Skeletal muscle cell (primary cell): ENCODE measurements around the gene CDC45.
"Not testable (repeated sequence)": the region's sequence is repeated elsewhere in the genome, so short reads cannot be mapped to it uniquely, and the experiment has no call there.

Source experiments
- DNase-seq: peaks from one replicate; pipeline ENCODE4 v3.0.0-alpha.2; 2010; ENCODE audit warnings: low read depth
- H3K4me3 ChIP-seq: 2 replicates; pipeline ENCODE4 v1.5.1; 2011; ENCODE audit warnings: low read depth, mild to moderate bottlenecking, control low read depth, low read length, moderate library complexity

Gene CDC45

DNA sequence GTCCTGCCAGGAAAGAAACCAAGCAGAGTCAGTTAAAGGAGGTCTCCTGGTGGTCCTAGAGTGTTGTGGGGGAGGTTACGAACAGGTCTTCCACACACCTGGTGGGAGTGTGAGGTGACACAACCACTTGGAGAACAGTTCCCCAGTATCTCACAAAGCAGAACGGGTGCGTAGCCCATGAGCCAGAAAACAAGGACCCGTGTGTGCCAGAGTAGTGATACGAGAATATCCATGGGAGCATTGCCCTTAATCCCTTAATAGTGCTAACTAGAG lies 66.2 kb downstream of the CDC45 start:
- DNase-seq = no peak
- no peak overlapping the region for H3K4me3 ChIP-seq

DNA sequence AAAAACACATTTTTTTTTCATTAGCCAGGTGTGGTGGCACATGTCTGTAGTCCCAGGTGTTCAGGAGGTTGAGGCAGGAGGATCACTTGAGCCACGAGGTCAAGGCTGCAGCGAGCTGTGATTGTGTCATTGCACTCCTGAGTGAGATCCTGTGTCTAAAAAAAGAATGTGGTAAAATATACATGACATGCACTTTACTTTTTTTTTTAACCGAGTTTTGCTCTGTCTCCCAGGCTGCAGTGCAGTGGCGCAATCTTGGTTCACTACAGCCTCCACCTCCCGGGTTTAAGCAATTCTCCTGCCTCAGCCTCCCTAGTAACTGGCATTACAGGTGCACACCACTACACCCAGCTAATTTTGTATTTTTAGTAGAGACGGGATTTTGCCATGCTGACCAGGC lies 67.0 kb downstream of the CDC45 start:
- H3K4me3 ChIP-seq = no peak overlapping the region
- DNase-seq = no peak

DNA sequence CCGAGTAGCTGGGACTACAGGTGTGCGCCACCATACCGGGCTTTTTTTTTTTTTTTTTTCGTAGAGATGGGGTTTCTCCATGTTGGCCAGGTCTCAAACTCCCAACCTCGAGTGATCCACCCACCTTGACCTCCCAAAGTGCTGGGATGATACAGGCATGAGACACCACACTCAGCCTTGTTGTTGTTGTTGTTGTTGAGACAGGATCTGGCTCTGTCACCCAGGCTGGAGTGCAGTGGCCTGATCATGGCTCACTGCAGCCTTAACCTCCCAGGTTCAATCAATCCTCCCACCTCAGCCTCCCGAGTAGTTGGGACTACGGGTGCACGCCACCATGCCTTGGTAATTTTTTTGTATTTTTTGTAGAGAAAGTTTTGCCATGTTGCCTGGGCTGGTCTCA lies 67.9 kb downstream of the CDC45 start:
- DNase-seq = no peak

DNA sequence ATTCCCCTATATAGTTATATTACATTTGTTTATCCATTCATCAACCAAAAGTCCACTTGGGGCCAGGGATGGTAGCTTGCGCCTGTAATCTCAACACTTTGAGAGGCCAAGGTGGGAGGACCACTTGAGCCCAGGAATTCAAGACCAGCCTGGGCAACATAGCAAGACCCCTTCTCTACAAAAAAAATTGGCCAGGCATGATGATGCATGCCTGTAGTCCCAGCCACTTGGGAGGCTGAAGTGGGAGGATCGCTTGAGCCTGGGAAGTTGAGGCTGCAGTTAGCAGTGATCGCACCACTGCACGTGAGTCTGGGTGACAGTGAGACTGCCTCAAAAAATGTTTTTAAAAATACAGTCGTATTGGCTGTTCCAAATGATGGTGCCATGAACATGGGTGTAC lies 68.7 kb downstream of the CDC45 start:
- not testable (repeated sequence) for H3K4me3 ChIP-seq, DNase-seq

More for the DNA sequence above, 67.9 kb downstream of the CDC45 start:
- H3K4me3 ChIP-seq = no peak overlapping the region

DNA sequence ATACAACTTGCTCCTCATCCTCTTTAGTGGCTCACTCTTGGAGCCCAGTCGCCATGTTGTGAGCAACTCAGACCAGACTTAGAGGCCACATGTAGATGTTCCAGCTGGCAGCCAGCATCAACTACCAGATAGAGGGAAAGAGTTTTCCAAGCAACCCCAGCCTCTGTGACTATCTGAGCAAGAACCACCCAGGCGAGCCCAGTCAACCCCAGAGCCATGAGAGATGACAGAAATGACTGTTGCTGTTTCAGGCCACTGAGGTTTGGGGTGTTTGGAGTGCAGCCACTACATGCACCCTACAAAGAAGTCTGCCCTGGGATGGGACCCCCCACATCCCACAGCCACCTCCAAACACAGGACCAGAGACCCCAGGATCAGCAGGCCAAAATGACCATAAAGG lies 69.2 kb downstream of the CDC45 start:
- no peak overlapping the region for H3K4me3 ChIP-seq
- DNase-seq = no peak

DNA sequence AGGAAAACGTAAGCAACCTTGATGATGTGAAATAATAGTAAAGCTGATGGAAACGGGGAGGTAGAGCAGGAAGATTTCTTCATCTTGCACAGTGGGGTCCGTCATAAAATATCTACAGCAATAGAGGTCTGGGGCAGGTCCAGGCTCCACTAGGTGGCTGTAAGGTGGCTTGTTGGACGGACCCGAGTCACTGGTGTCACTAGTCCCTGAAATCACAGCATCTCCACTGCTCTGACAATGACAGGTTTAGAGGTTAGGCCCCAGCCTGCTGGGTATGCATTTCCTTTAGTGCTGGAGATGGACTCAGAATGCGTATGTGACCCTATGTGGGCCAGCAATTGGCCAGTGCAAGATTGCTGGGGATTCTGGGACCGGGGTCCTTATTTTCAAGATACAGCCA lies 69.7 kb downstream of the CDC45 start:
- no peak for DNase-seq
- H3K4me3 ChIP-seq = no peak overlapping the region

DNA sequence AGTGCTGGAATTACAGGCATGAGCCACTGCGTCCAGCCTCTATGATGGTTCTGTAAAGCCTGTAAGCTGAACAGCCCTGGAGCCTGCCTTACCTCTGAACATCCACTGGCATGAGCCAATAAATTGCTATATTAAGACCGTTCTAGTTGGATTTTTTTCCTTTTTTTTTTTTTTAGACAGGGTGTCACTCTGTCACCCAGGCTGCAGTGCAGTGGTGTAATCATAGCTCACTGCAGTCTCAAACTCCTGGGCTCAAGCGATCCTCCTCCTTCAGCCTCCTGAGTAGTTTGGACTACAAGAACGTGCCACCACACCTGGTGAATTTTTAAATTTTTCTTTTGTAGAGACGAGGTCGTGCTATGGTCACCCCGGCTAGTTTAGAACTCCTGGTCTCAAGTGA lies 70.7 kb downstream of the CDC45 start:
- H3K4me3 ChIP-seq = no peak overlapping the region
- DNase-seq = no peak

DNA sequence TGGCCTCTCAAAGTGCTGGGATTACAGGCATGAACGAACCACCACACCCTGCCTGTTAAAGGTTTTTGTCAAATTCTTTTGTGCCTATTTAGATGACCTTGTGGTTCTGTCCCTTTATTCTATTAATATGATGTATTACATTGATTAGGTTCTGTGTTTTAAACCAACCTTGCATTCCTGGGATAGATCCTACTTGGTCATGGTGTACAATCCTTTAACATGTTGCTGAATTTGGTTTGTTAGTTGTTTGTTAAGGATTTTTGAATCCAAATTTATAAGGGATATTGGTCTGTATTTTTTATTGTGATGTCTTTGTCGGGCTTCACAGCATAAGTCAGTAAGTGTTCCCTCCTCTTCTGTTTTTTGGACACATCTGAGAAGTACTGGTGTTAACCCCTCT lies 73.5 kb downstream of the CDC45 start:
- no peak for DNase-seq
- H3K4me3 ChIP-seq = no peak overlapping the region

DNA sequence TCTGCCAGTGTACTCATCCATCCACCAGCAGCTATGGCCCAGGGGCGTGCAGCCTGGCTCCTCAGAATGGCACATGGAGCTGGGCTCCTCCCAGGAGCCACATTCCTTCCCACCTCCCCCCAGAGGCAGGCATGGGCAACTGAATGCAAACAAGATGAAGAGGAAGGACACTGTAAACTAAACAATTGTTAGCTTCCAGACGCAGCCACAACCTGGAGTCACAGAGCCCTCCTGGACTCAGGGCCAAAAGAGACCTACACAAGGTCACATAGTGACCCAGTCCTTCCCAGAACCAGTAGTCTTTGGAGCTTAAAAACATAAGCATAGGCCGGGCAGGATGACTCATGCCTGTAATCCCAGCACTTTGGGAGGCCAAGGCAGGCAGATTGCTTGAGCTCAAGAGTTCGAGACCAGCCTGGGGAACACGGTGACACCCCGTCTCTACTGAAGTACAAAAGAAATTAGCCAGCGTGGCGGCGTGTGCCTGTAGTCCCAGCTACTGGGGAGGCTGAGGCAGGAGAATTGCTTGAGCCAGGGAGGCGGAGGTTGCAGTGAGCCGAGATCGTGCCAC lies 75.2 kb downstream of the CDC45 start:
- DNase-seq = no peak
- no peak overlapping the region for H3K4me3 ChIP-seq

DNA sequence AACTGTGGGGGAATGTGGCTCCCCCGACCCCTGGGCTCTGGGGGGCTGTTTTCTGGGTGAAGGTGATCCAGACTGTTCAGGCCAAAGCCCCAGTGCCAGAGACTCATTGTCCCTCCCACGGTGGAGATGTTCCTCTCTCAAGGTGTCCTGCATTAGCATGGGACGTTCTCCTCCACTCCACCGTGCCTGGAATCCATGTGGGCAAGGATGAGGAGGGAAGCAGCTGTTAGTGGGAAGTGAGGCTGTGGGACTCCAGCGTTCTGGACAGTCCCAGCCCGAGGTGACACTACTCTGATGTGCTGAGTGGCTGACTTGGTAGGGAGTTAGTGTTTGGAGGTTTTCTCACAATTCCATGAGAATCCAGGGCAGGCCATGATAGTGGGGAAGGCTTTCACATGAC lies 75.9 kb downstream of the CDC45 start:
- no peak overlapping the region for H3K4me3 ChIP-seq

DNA sequence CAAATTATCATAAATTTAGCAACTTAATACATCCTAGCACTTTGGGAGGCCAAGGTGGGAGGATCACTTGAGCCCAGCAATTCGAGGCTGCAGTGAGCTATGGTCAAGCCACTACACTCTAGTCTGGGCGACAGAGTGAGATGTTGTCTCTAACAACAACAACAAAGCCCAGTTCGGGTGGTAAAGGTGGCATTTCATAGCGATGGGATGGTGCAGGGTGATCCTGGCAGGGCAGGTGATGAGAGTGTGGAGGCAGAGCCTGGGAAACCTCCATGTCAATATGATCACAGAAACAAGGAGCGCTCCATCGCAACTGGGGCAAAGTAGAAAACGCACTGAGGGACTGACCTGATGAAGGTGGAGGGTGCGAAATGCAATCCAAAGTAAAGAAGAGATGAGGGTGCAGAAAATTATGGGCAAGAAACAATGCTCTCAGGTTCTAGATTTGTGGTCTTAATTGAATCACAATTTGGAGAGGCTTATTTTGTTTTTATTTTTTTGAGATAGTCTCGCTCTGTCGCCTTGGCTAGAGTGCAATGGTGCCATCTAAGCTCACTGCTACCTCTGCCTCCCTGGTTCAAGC lies 77.3 kb downstream of the CDC45 start:
- no peak for DNase-seq
- H3K4me3 ChIP-seq = no peak overlapping the region

More for the DNA sequence above, 75.9 kb downstream of the CDC45 start:
- DNase-seq = no peak

DNA sequence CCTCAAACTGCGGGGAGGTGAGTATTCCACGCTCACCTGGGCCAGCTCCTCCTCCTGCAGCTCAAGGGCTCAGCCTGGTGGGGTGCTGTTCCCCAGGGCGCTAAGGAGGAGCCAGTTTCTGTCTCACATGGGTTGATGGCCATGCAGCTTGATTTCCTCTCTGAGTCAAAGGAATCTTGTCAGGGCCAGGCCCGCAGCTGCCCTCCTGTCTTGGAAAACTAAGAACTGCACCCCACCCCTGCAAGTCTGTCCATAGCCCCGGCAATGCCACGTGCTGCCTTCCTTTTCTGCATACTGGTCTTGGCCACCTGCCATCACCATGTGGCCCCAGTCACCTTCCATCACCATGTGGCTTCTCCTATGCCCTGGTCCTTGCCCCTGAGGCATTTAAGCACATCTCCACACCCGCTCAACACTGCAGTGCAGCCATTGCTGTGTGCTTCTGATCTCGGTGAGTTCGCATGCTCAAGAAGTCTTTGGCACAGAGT lies 79.6 kb downstream of the CDC45 start:
- DNase-seq = no peak
- H3K4me3 ChIP-seq = no peak overlapping the region

DNA sequence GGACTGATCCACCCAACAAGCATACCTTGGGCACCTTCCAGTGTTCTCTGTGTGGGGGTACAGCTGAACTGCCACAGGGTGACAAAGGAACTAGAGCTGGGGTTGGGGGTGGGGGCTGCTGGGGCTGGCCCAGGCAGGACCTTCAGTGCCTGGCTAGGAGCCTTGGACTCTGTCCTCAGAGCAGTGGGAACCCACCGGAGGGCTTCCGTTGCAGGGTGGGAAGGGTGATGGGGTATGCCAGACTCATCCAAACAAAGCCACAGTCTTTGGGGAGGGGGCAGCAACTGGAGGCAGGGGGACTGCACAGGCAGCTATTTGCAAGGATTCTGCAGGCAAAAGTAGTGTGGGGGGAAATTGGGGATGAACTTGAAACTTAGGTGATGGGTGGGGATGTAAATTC lies 80.2 kb downstream of the CDC45 start:
- no peak for DNase-seq
- H3K4me3 ChIP-seq = no peak overlapping the region

DNA sequence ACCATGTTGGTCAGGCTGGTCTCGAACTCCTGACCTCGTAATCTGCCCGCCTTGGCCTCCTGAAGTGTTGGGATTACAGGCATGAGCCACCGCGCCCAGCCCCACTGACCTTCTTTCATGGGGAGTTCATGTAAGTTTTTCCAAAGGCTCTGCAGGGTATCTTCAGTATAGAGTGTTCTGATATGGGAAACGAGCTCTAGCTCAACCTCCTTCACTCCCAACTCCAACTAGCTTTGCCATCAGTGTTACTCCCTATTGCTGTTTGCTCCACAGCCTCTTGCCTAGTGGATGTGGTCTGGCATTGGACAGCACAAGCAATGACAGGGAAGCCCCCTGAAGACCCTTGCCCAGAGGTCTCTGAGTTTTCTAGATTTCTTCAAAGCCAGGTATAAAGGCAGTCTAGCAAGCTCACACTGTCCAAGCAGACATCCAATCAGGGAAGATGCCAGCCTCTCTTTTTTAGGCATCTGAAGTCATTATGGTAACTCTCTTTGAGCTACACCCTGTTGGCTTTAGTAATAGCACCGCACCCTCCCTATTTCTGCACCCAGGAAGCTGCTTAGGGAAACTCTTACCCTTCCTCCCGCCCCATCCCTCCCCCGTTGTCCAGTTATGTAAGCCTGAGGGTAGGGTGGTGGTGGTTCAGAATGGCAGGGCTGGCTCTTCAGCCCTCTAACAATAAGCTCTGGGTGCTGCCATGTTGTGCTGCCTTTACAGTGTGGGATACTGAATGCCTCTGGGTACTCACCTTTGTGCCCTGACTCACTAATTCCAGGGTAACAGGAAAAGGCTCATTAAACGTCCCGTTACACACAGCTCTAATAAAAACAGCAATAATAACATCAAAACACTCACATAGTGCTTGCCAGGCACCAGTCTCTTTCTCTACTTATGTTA lies 85.9 kb downstream of the CDC45 start:
- no peak for DNase-seq
- no peak overlapping the region for H3K4me3 ChIP-seq

DNA sequence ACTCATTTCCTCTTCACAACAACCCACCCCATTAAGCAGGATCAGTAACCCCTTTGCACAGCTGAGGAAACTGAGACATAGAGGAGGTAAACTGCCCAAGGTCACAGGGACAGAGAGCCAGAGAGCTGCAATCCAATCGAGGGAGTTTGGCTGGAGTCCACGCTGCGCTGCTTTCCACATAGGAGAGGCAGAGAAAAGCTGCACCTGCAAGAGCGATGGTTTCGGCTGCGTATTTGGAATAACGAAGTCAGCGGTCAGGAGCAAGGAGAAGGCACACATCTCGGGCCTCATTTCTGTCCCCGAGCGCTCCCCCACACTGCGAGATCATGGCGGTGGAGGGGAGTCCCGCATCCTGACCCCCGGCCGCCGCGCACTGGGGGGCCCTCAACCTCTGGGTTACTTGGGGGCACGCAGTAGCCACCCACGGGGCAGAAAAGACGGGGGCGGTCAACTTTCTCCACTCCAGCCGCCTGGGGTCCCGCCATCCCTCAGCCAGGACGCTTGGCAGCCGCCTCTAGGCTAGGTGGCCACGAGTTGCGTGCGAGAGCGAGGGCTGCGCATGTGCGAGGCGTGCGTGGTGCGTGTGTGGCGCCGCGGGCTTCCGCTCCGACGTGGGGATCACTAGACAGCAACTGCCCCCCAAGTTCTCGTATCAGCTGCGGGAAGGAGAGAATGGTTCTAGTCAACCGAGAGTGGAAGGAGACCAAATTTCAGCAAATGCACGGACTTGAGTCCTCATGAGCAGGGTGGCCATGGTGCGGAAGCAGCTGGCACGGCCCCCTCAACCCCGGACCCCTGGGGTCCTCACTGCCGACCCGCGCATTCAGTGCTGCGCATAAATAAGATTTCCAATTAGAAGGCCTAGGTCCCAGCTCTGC lies 86.8 kb downstream of the CDC45 start:
- no peak overlapping the region for H3K4me3 ChIP-seq
- DNase-seq = no peak

DNA sequence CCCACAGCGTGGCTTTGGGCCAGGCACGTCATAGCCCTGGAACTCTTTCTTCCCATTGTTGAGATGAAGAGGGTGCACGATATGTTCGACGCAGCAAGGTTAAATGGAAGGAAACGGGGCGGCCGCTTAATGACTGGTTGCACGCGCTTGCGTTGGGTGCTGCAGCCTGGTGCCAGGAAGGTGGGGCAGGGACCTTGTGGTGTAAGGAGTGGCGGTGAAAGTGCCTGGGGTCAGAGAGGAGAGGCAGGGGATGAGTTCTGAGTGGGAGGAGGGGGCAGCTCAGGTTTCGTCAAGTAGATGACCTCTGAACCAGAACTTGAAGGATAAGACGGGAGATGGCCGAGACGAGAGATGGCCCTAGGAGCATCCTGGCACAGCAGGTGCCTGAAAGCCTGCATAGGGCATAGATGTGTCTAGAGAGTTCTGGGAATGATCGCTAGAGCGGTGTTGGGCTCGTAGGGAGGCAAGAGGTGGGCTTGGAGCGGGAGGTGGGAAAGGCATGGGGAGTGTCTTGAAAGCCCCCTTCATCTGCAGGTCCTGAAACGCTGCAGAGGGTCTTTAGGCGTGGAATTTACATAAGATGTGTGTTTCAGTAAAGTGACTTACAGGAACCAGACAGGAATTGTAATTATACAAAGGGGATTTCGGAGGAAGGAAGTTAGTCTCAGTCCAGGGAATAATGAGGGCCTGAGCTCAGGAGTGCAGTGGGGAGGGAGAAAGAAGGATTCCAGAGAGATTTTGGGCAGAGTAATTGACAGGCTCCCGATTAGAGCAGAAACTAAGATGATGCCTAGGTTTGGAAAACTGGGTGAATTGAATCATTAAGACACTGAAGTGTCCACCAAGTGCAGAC lies 87.7 kb downstream of the CDC45 start:
- no peak overlapping the region for H3K4me3 ChIP-seq
- no peak for DNase-seq

DNA sequence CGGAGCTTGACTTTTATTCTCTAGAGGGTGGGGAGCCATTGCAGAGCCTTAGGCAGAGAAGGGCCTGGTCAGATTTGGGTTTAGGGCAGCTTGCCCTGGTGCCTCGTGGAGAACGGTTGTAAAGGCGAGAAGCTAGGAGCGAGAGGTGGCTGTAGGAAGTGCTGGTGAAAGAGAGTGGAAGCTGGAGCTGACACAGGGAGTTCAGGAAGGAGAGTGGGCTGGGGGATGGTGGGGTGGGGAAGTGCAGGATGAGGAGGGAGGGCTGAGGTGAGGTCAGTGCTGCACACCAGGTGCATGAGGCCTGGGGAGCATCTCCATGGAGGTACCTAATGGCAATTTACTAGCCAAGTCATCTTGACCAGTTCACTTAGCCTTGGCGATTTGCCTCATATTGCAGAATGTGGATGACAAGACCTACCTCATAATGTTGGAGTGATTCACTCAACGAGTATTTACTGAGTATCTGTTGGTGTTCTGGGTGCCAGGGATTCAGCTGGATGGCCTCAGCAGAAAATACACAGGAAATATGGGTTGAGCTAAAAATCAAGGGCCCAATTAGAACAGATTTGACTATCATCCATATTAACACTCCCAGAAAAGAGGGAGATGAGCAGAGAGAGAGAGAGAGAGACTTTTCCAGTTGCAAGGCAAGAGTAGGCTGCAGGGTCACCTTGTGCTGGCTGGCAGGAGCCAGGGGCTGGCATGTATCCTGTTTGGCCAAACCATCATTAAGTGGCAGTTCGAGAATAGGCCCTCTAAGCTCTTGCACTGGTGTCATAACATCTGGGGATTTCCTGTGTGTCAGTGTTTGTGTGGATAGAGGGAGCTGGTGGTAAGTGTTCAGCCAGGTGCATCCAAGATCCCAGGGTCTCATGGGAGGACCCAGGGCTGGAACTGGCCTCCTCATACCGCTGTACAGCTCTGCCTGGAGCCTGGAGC lies 88.9 kb downstream of the CDC45 start:
- DNase-seq = peak; percentile 79
- no peak overlapping the region for H3K4me3 ChIP-seq

DNA sequence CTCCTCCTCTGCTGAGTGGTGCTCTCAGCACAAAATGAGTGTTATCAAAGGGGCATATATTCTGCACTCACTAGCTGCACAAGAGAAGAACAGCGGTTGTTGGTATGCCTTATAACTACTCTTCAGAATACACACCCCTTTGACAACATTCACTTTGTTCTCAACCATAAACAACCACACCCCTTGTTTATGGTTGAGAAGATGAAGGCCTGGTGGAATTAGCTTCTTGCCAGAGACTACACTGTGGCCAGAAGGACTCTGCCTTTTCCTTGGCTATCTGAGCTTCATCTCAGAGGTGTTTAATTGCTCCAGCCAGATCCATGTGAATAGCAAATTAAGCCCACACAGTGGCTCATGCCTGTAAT lies 89.5 kb downstream of the CDC45 start:
- DNase-seq = no peak
- no peak overlapping the region for H3K4me3 ChIP-seq
